Cerebellar nuclear complex (tissue), 1 donor: ENCODE results near the gene SPTAN1.
A peak's percentile ranks its signal among the peaks of the same experiment; 100 is the strongest.

Experiments
- DNase-seq, 2 experiments: peaks; one replicate each; lab custom pipeline; 2025; lab: John Stamatoyannopoulos, UW

The SPTAN1 gene

DNA sequence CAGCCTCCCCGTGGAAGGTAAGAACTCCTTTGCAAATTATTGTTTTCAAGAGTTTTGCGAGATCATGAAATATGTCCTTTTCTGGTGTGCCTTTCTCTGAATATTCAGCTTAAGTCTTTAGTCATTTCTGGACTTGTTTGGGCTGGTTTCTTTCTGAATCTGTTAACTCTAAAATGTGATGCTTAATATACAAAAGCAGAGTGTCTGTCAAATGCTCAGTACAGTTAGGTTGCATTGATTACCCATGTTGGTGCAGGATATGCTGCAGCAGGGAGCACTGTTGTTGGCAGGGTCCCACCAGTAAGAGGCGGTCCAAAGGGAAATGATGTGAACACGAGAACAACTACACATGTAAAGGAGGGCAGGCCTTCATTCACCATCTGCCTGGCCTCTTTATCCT lies 47.7 kb downstream of the SPTAN1 start:
- DNase-seq: no peak

DNA sequence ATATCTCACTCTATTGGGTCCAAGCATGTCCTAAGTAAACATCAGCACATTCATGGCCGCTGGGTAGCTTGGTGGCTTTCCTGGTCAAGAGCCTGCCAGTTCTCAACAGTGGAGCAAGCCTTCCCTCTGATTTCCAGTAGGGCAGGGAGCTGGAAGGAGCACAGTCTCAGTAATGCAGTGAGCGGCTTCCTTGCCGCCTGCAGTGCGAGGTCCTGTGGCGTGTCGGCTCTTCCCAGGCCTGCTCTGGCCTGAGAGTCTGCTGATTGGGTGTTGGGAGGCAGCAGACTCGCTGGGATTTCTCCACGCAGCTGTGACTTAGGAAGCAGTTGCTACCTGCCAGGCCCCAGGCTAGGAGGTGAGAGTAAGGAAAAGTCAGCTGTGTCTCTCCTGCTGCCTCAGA lies 51.3 kb downstream of the SPTAN1 start:
- no peak for DNase-seq

GRCh38 chr9:128607642-128608350 lies 55.4 kb downstream of the SPTAN1 start:
- DNase-seq: peak; percentile 92 to 98

GRCh38 chr9:128610897-128611296 lies 58.5 kb downstream of the SPTAN1 start:
- no peak for DNase-seq

GRCh38 chr9:128611600-128612394 lies 59.4 kb downstream of the SPTAN1 start:
- no peak for DNase-seq

DNA sequence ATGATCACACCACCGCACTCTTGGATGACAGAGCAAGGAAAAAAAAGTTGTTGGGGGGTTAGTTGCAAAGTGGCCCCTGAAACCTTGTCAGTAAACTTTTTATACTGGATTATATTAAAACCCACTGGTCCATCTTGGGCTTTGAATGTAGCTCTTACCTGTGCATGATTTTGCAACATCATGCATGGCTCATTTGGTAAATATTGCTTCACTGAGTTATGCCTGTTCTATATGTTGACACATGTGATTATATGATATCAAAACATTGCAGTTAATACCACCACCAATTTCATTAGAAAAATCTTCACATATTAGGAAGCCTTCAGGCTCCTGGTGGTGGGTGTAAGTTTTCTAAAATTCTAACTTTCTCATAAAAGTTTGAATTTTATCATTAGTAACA lies 62.3 kb downstream of the SPTAN1 start:
- no peak for DNase-seq

DNA sequence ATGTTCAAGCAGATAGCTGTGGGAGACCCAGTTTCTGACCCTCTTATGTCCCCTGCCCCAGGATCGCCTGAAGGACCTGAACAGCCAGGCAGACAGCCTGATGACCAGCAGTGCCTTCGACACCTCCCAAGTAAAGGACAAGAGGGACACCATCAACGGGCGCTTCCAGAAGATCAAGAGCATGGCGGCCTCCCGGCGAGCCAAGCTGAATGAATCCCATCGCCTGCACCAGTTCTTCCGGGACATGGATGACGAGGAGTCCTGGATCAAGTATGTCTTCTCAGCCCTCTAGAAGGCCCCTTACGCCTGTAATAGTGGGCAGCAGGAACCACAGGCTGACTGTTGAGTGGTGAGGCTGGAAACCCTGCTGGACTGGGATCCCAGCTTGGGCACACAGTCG lies 63.2 kb downstream of the SPTAN1 start:
- DNase-seq: no peak

DNA sequence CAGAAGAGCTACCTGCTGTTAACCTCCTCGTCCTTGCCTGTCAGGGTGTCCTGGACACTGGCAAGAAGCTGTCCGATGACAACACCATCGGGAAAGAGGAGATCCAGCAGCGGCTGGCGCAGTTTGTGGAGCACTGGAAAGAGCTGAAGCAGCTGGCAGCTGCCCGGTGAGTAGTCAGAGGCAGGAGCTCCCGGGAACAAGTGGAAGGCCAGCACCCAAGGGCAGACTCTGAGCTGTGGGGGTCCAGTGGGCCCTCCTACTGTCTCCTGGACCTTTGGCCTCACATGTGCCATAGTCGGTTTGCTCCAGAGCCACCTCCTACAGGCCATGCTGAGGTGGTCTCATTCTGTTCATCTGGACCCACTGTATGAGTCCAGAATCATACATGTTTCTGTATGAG lies 65.6 kb downstream of the SPTAN1 start:
- DNase-seq: no peak

DNA sequence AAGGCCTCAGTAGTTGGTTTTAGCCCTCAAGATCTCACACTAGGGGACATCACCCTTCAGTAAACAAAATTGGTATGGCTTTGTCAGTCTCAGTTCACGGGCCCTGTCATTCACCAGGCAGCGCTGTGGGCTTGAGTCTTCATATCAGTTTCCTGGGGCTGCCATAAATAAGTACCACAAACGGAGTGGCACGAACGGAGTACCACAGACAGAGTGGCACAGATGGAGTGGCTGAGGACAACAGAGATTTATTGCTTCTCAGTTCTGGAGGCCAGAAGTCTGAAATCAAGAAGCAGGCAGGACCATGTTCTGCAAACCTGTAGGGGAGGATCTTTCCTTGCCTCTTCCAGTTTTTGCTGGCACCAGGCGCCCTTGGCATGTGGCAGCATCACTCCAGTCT lies 66.7 kb downstream of the SPTAN1 start:
- no peak for DNase-seq

DNA sequence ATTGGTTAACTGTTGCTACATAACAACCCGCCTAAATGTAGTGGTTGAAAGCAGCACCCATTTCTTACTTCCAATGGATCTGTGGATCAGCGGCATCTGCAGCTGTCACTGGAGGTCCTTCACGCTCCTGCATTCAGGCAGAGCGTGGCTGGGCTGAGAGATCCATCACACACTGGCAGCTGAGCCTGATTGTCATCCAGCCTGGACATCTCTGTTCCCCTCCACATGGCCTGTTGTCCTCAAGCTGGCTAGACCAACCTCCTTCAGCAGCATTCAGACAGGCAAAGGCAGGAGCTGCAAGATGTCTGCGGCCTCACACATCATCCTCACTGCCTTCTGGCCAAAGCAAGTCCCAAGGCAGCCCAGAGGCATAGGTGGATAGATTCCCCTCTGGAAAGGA lies 67.4 kb downstream of the SPTAN1 start:
- DNase-seq: no peak

DNA sequence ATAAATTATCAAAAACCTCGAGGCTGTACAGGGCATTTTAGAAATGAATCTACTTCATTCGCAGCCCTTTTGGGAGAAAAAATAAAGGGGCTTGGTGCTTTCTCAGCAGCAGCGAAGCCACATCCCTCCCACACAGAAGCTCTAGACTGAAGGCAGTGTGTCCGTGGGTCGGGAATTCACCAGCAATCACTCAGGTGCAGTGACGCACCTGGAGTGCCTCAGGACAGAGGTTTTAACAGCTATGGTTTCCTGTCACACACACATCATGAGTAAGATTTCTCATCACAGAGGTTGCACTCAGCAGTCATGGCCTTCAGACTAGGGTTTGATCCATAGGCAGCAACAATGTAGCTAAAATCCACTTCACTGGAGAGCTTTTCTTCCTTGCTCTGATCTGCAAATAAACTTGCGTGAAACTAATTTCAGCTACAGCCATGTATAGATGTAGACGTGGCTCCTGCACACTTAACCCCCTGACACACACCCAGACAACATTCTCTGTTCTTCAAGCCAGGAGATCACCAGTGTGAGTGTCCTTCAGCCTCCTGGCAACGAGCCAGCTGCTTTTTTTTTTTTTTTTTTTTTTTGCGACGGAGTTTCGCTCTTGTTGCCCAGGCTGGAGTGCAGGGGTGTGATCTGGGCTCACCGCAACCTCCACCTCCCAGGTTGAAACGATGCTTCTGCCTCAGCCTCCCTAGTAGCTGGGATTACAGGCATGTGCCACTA lies 69.5 kb downstream of the SPTAN1 start:
- no peak for DNase-seq

DNA sequence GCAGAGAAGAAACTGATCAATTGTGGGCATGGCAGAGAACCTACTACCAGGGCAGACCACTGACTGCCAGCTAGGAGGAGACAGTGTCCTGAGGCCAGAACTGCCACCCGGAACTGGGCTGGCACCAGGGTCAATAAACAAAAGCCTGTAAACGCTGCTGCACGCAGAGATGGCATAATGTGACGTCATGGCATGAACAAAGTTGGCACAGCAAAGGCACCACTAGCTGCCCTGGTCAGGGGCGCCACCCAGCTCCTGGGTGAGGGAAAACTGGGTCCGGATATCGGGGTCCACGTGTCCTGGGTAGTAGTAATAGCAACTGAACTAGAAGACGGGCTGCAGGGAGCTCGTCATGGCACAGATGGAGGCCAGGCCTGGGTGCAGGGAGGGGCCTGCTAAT lies 72.2 kb downstream of the SPTAN1 start:
- no peak for DNase-seq

DNA sequence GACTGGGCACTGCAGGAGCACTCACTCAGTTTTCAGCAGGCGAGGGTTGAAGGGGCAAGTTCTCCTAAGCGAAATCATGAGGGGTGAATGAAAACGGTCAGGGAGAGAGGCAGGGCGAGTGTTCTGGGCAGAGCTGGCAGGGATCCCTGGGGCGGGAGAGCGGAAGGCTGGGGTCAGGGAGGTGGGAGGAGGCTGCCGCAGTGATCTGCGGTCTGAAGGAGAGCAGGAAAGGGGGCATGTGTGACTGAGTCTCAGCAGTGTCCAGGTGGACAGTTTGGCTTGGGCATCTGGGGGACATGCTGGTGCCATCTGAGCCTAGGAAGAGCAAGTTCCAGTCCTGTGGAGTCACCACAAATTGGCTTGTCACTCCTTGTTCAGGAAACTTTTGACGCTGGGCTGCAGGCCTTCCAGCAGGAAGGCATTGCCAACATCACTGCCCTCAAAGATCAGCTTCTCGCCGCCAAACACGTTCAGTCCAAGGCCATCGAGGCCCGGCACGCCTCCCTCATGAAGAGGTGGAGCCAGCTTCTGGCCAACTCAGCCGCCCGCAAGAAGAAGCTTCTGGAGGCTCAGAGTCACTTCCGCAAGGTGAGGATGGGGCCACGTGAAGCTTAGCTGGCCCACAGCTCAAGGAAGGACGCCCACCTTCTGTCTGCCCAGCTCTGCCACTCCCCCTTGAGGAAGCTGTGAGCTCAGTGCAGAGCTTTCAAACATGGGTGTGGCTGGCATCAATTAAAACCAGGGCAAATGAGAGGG lies 73.2 kb downstream of the SPTAN1 start:
- no peak for DNase-seq

DNA sequence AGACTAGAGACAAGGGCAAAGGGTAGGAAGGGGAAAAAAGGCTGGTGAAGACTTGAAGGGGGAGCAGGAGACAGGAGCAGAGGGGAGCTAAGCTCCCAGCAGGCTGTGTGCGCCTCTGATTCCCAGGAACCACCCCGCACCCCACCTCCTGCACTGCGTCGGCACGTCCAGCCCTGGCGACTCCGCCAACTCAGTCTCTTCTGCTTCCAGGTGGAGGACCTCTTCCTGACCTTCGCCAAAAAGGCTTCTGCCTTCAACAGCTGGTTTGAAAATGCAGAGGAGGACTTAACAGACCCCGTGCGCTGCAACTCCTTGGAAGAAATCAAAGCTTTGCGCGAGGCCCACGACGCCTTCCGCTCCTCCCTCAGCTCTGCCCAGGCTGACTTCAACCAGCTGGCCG lies 73.8 kb downstream of the SPTAN1 start:
- DNase-seq: no peak

GRCh38 chr9:128627127-128627715 lies 74.8 kb downstream of the SPTAN1 start:
- DNase-seq: no peak

GRCh38 chr9:128627906-128628305 lies 75.5 kb downstream of the SPTAN1 start:
- no peak for DNase-seq

DNA sequence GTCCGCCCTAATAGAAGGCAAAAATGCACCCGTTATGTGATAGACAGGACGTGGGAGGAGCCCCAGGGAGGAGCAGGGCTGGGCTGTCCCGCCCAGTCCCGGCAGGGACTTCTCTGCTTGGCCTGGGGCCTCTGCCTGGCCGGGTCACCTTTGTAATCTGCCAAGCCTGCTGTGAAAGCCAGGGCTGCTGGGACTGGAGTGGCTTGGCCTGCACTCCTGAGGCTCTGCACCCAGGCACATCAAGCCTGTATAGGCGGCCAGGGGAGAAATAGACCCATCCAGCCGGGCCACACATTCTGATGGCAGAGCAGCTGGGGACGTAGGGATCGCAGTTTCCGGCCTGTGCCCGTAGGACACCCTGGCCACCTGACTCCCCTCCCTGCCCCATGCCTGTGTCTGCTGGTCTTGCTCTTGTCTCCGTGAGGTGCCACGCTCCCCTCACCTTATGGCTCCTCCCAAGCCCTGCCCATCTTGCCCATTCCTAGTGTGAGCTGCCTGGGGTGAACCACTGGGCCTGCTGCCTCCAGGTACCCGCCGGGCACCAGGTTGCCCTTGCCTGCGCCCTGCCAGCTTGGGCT lies 76.2 kb downstream of the SPTAN1 start:
- peak; percentile 17 to 19 for DNase-seq

DNA sequence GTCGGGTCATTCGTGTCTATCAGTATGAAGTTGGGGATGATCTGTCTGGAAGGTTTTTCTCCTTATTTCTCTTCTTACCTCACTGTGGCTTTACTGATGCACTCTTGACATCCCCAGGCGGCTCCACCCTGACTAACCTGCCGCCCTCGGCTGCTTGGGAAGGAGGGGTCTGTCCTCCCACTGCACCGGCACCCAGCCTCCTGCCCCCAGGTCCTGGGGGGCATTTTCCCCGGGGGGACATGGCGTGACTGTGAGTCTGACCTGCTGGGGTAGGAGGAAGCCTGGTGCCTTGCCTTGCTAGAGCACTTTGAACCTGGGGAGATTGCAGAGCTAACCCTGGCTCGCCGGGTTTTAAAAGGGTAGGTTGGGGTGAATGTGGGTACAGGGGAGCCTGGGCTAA lies 76.7 kb downstream of the SPTAN1 start:
- no peak for DNase-seq

GRCh38 chr9:128629852-128630545 lies 77.6 kb downstream of the SPTAN1 start:
- no peak for DNase-seq

DNA sequence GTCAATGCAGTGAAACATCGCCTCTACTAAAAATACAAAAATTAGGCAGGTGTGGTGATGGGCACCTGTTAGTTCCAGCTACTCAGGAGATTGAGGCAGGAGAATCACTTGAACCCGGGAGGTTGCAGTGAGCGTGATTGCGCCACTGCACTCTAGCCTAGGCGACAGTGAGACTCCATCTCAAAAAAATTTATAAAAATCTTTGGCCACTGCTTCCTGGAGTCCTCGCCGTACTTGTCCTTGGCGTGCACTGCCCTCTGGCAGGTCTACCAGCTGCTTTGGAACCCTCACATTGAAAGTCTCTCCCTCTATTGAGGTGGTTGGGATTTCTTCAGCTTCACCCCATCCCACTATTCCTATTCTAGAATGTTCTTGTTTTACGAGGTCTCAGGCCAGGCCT lies 79.2 kb downstream of the SPTAN1 start:
- DNase-seq: no peak

DNA sequence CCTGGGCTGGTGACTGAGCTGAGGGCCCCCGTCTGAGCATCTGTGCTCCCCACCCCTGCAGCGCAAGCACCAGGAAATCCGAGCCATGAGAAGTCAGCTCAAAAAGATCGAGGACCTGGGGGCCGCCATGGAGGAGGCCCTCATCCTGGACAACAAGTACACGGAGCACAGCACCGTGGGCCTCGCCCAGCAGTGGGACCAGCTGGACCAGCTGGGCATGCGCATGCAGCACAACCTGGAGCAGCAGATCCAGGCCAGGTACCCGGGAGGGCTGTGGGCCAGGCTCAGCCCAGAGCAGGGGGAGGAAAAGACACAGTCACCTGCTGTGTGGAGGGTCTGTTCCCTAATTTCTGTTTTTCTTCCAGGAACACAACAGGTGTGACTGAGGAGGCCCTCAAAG lies 79.7 kb downstream of the SPTAN1 start:
- DNase-seq: no peak
